Smooth muscle cell (in vitro differentiated cells): ENCODE measurements around the gene AGPAT4. TPM values are rescaled to one million over a fixed set of nuclear protein-coding genes. Genes with fewer than 3 reads are reported as not detected.

Experiments used
- DNase-seq: peaks from one replicate; lab custom pipeline; 2025; ENCODE audit not compliant: unreplicated experiment; lab: John Stamatoyannopoulos, UW
- H2AFZ ChIP-seq: fragments of 200-600 bp; sonication (generic); 2 replicates; pipeline ENCODE4 v1.6.0; 2016; ENCODE audit warnings: antibody characterized with exemption, low read depth, mild to moderate bottlenecking
- H3F3A ChIP-seq: fragments of 200-600 bp; sonication (generic); 2 replicates; pipeline ENCODE4 v1.6.0; 2017; ENCODE audit warnings: antibody characterized with exemption, low read depth
- H3K27ac ChIP-seq: fragments of 200-600 bp; sonication (generic); 2 replicates; pipeline ENCODE4 v1.5.1; 2016; ENCODE audit warnings: low read depth, mild to moderate bottlenecking
- H3K27me3 ChIP-seq: fragments of 200-600 bp; sonication (generic); 2 replicates; pipeline ENCODE4 v1.6.1; 2016; ENCODE audit warnings: low read depth, mild to moderate bottlenecking
- H3K36me3 ChIP-seq: fragments of 200-600 bp; sonication (generic); 2 replicates; pipeline ENCODE4 v1.5.1; 2016; ENCODE audit warnings: low read depth
- H3K4me1 ChIP-seq: fragments of 200-600 bp; sonication (generic); 2 replicates; pipeline ENCODE4 v1.5.1; 2016; ENCODE audit warnings: low read depth
- H3K4me2 ChIP-seq: fragments of 200-600 bp; sonication (generic); 2 replicates; pipeline ENCODE4 v1.6.0; 2016; ENCODE audit warnings: mild to moderate bottlenecking
- H3K4me3 ChIP-seq: fragments of 200-600 bp; sonication (generic); 2 replicates; pipeline ENCODE4 v1.5.1; 2016; ENCODE audit warnings: mild to moderate bottlenecking
- H3K79me2 ChIP-seq: fragments of 200-600 bp; sonication (generic); 2 replicates; pipeline ENCODE4 v1.6.0; 2016; ENCODE audit warnings: low read depth, mild to moderate bottlenecking
- H3K9ac ChIP-seq: fragments of 200-600 bp; sonication (generic); 2 replicates; pipeline ENCODE4 v1.6.0; 2016; ENCODE audit warnings: low read depth
- H3K9me3 ChIP-seq: fragments of 200-600 bp; sonication (generic); replicated peaks from 2 replicates; pipeline ENCODE4 v1.5.1; 2016; ENCODE audit warnings: low read depth
- H4K20me1 ChIP-seq: fragments of 200-600 bp; sonication (generic); 2 replicates; pipeline ENCODE4 v1.6.0; 2016; ENCODE audit warnings: low read depth
- WGBS: methylation state at CpG from one replicate; pipeline ENCODE4 v1.1.7; 2016; ENCODE audit warnings: low lambda C conversion rate; 5-methylcytosine and 5-hydroxymethylcytosine counted together
- polyA plus RNA-seq: library from polyadenylated mRNA; unstranded; fragments of >200 nt; fragmentation: Nextera tagmentation; extraction: Ambion mirVana; gene quantifications from 2 replicates; pipeline ENCODE4 v1.2.1, GENCODE V29; 2016
- total RNA-seq: library from RNA; depleted of rRNA; stranded (reverse); fragments of >200 nt; gene quantifications from 2 replicates; pipeline ENCODE4 v1.2.3, GENCODE V29; 2014
- TF ChIP-seq, protein P1 (sequence below): fragments of 200-600 bp; sonication (generic); IDR thresholded peaks from 2 replicates; pipeline ENCODE4 v1.5.1; 2017; ENCODE audit warnings: borderline replicate concordance, mild to moderate bottlenecking, antibody characterized with exemption; ENCODE audit not compliant: insufficient read depth, poor library complexity, severe bottlenecking

Gene AGPAT4
- total and polyA plus RNA-seq, 2 experiments from 2014 or later: 51.4 to 51.8 TPM

DNA sequence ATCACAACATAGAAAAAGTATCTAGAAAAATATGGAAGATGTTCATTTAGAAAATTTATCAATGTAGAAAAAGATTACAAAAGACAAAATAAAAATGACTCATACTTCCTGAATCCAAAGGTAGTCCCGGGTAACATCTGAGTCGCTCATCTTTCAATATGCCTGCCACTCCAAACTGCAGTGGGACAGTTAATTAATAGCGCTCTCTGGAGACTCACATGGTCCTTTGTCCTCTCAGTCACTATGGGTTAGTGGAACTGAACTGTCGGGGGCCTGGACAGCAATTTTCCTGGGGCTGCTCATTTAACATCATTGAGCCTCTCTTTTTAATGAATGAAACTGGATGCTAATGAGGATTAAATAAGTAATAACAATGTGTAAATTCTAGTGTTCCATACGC, 178.9 kb downstream of the AGPAT4 start:
- Histone ChIP-seq H3K9me3 (no peaks in the 10 kb centered on the region), H3F3A (no peaks in the 10 kb centered on the region), H2AFZ (no peak overlapping the region), H3K79me2 (no peaks in the 10 kb centered on the region), H3K4me3 (no peak overlapping the region), H3K4me1 (peaks cover 5% of the 10 kb centered on the region), H3K36me3 (peaks cover 15% of the 10 kb centered on the region), H3K4me2 (no peak overlapping the region), H4K20me1 (no peaks in the 10 kb centered on the region), H3K9ac (no peak overlapping the region), H3K27me3 (no peaks in the 10 kb centered on the region), H3K27ac (no peak overlapping the region)
- 94% methylated on average over 5 of the region's 5 CpGs for WGBS
- DNase-seq: no peak
- TF ChIP-seq, protein P1, sequence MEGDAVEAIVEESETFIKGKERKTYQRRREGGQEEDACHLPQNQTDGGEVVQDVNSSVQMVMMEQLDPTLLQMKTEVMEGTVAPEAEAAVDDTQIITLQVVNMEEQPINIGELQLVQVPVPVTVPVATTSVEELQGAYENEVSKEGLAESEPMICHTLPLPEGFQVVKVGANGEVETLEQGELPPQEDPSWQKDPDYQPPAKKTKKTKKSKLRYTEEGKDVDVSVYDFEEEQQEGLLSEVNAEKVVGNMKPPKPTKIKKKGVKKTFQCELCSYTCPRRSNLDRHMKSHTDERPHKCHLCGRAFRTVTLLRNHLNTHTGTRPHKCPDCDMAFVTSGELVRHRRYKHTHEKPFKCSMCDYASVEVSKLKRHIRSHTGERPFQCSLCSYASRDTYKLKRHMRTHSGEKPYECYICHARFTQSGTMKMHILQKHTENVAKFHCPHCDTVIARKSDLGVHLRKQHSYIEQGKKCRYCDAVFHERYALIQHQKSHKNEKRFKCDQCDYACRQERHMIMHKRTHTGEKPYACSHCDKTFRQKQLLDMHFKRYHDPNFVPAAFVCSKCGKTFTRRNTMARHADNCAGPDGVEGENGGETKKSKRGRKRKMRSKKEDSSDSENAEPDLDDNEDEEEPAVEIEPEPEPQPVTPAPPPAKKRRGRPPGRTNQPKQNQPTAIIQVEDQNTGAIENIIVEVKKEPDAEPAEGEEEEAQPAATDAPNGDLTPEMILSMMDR: no peak

GRCh38 chr6:161091972-161092701, 181.7 kb downstream of the AGPAT4 start:
- TF ChIP-seq, protein P1: no peak
- Histone ChIP-seq H3K27me3 (no peaks in the 10 kb centered on the region), H3K4me2 (peak overlapping the region; percentile 8), H3K79me2 (no peaks in the 10 kb centered on the region), H3K4me1 (peaks cover 5% of the 10 kb centered on the region), H2AFZ (no peak overlapping the region), H3F3A (no peaks in the 10 kb centered on the region), H3K27ac (peak overlapping the region; percentile 58), H3K9ac (no peak overlapping the region), H4K20me1 (no peaks in the 10 kb centered on the region), H3K36me3 (peaks cover 33% of the 10 kb centered on the region), H3K9me3 (no peaks in the 10 kb centered on the region), H3K4me3 (no peak overlapping the region)
- DNase-seq: no peak
- WGBS: 76% methylated on average over 6 of the region's 6 CpGs

DNA sequence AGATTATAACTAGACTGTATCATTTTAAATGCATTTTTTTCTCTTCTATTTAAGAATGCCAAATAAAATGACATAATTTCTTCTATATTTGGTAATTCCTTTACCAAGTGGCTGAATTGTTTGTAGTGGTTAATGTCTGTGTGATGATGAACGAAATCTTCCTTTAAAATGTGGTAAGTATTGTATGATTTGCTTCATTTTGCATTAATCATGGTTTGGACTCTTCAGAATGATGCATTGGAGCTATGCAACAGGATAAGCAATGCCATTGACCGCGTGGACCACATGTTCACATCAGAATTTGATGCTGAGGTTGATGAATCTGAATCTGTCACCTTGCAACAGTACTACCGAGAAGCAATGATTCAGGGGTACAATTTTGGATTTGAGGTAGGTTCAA, 182.7 kb downstream of the AGPAT4 start:
- H3K4me1 ChIP-seq: peaks cover 5% of the 10 kb centered on the region
- H2AFZ ChIP-seq: no peak overlapping the region
- H3K27ac ChIP-seq: peak overlapping the region; percentile 58
- TF ChIP-seq, protein P1: no peak
- no peak overlapping the region for H3K4me3 ChIP-seq
- H4K20me1 ChIP-seq: no peaks in the 10 kb centered on the region
- 97% methylated on average over 4 of the region's 4 CpGs for WGBS
- no peaks in the 10 kb centered on the region for H3K9me3 ChIP-seq
- H3K27me3 ChIP-seq: no peaks in the 10 kb centered on the region
- H3F3A ChIP-seq: no peaks in the 10 kb centered on the region
- H3K9ac ChIP-seq: no peak overlapping the region
- peaks cover 39% of the 10 kb centered on the region for H3K36me3 ChIP-seq
- H3K79me2 ChIP-seq: no peaks in the 10 kb centered on the region
- H3K4me2 ChIP-seq: no peak overlapping the region
- DNase-seq: no peak
